Lung (tissue), 12 donors: ENCODE results near the gene INO80D. TPM values are rescaled to one million over a fixed set of nuclear protein-coding genes. Genes with fewer than 3 reads are reported as not detected.

Experiments
- ATAC-seq: fragments of 200-7000 bp; cut with Tn5 transposase; one replicate; pipeline ENCODE4 v1.9.1; 2020; ENCODE audit warnings: moderate number of reproducible peaks; ENCODE audit not compliant: insufficient read depth, low FRiP score
- DNase-seq, 3 donors: peaks; one replicate each; pipeline ENCODE4 v3.0.0-alpha.2; 2013 to 2017
- H3K27ac ChIP-seq, 2 donors: one replicate each; pipeline ENCODE4 v1.5.1; 2013; ENCODE audit warnings: mild to moderate bottlenecking in 2 of 2, moderate library complexity in 2 of 2, control low read depth in 1 of 2, inconsistent platforms in 1 of 2, low read depth in 1 of 2, low read length in 1 of 2
- H3K27me3 ChIP-seq, 3 donors: one replicate each; pipeline ENCODE4 v1.5.1; 2013; ENCODE audit warnings: low read length in 2 of 3; ENCODE audit not compliant: control insufficient read depth in 3 of 3, insufficient read depth in 3 of 3
- H3K36me3 ChIP-seq, 4 donors: one replicate each; pipeline ENCODE4 v1.5.1; 2013; ENCODE audit warnings: low read length in 4 of 4, mild to moderate bottlenecking in 1 of 4, moderate library complexity in 1 of 4; ENCODE audit not compliant: control insufficient read depth in 4 of 4, insufficient read depth in 4 of 4
- H3K4me1 ChIP-seq, 5 donors: one replicate each; pipeline ENCODE4 v1.5.1; 2013; ENCODE audit warnings: low read length in 5 of 5, mild to moderate bottlenecking in 2 of 5, moderate library complexity in 1 of 5; ENCODE audit not compliant: control insufficient read depth in 5 of 5, insufficient read depth in 5 of 5
- H3K4me3 ChIP-seq: one replicate; pipeline ENCODE4 v1.5.1; 2013; ENCODE audit warnings: mild to moderate bottlenecking, control low read depth, moderate library complexity
- H3K9ac ChIP-seq, 2 donors: one replicate each; pipeline ENCODE4 v1.5.1; 2013; ENCODE audit warnings: low read length in 2 of 2, control low read depth in 1 of 2; ENCODE audit not compliant: insufficient read depth in 1 of 2
- H3K9me3 ChIP-seq, 4 donors: one replicate each; pipeline ENCODE4 v1.5.1; 2013; ENCODE audit warnings: low read length in 3 of 4, mild to moderate bottlenecking in 1 of 4, moderate library complexity in 1 of 4; ENCODE audit not compliant: control insufficient read depth in 4 of 4, insufficient read depth in 3 of 4
- CTCF ChIP-seq: IDR thresholded peaks from 2 replicates; pipeline ENCODE4 v1.5.1; 2012; ENCODE audit warnings: mild to moderate bottlenecking; ENCODE audit errors: control extremely low read depth, extremely low read depth
- WGBS, 2 donors: extraction: QIAGEN DNeasy Blood & Tissue Kit; methylation state at CpG; one replicate each; pipeline ENCODE4 v1.1.7; 2013; 5-methylcytosine and 5-hydroxymethylcytosine counted together
- polyA plus RNA-seq, 2 donors: library from polyadenylated mRNA; stranded (reverse); fragments of 200-250 nt; gene quantifications; one replicate each; pipeline ENCODE4 v1.2.1, GENCODE V29; 2013
- total RNA-seq, 2 donors: library from RNA; depleted of rRNA in 1 of 2; stranded (reverse); fragments of >200 nt in 1 of 2; gene quantifications; one replicate each; pipeline ENCODE4 v1.2.1, GENCODE V29; 2014 to 2021
- donor health status: control.
- donor health status: control.
- donor health status: Bipolar disorder and iron deficiency.
- donor health status: healthy.
- donor health status: DM: yes; HTN: yes; CAD: no.

Gene INO80D
- total and polyA plus RNA-seq, 4 donors: 1.9 to 33.5 (median 13.7) TPM

GRCh38 chr2:206098471-206098870 is 12.5 kb upstream of the INO80D start:
- H3K27me3 ChIP-seq: no peaks in the 10 kb centered on the region
- peaks cover 0 to 3% (median 0%) of the 10 kb centered on the region in 4 donors for H3K36me3 ChIP-seq
- DNase-seq (no peak), ATAC-seq (no peak)
- H3K9me3 ChIP-seq: no peaks in the 10 kb centered on the region
- H3K27ac ChIP-seq: no peak overlapping the region
- H3K4me3 ChIP-seq: no peak overlapping the region
- no peak for TF ChIP-seq CTCF
- H3K4me1 ChIP-seq: no peaks in the 10 kb centered on the region
- H3K9ac ChIP-seq: no peak overlapping the region
- 71 to 85% methylated on average over 9 of the region's 9 CpGs for WGBS, 2 donors

DNA sequence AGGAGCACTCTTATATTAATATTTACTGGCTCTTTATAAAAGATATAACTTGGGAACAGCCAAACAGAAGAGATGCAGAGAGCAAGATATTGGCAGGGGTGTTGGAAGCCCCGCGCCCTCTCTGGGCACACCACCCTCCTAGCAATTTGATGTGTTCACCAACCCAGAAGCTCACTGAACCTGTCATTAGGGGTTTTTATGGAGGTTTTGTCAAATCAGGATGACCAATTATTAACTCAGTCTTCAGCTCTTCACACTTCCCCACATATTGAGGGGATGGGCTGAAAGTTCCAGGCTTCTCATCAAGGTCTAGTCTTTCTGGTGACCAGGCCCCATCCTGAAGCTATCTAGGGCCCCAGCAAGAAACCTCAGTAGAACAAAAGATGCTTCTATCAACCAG is 10.9 kb upstream of the INO80D start:
- H3K4me1 ChIP-seq: no peaks in the 10 kb centered on the region
- peaks cover 0 to 4% (median 1%) of the 10 kb centered on the region in 4 donors for H3K36me3 ChIP-seq
- TF ChIP-seq CTCF: no peak
- no peaks in the 10 kb centered on the region for H3K9me3 ChIP-seq
- 92 to 100% methylated on average over 2 of the region's 2 CpGs for WGBS, 2 donors
- no peak overlapping the region for H3K27ac ChIP-seq
- no peak for DNase-seq
- H3K4me3 ChIP-seq: no peak overlapping the region
- H3K27me3 ChIP-seq: no peaks in the 10 kb centered on the region
- ATAC-seq: no peak
- no peak overlapping the region for H3K9ac ChIP-seq

- ATAC-seq: no peak
- TF ChIP-seq CTCF: no peak
- no peak overlapping the region for H3K27ac ChIP-seq
- no peaks in the 10 kb centered on the region for H3K9me3 ChIP-seq
- H3K9ac ChIP-seq: no peak overlapping the region
- H3K36me3 ChIP-seq: peaks cover 0 to 6% (median 1%) of the 10 kb centered on the region in 4 donors
- WGBS, 2 donors: 16 to 45% methylated on average over 3 of the region's 3 CpGs
- H3K4me3 ChIP-seq: no peak overlapping the region
- no peaks in the 10 kb centered on the region for H3K4me1 ChIP-seq
- no peaks in the 10 kb centered on the region for H3K27me3 ChIP-seq
- peak in 1 of 3 donors; percentile 10 for DNase-seq
These were observed 9.8 kb upstream of the INO80D start for GRCh38 chr2:206095536-206096332.
